ENCODE data around the gene MARK1.

- TF ChIP-seq HDGF (IDR thresholded peaks at IDR 0.05; ENCODE audit: borderline replicate concordance) (no peak), BHLHE40 (IDR thresholded peaks at IDR 0.05; ENCODE audit: borderline replicate concordance) (no peak), CTBP1 (IDR thresholded peaks at IDR 0.05; ENCODE audit: borderline replicate concordance) (no peak), PKNOX1 (IDR thresholded peaks at IDR 0.05) (no peak), ELF4 (IDR thresholded peaks at IDR 0.05) (no peak), TARDBP (IDR thresholded peaks at IDR 0.05) (no peak), FOXK2 (IDR thresholded peaks at IDR 0.05) (no peak), FOXA1 (IDR thresholded peaks at IDR 0.05) (no peak), SUZ12 (IDR thresholded peaks at IDR 0.05) (no peak)
These were observed 13.7 kb upstream of the MARK1 start for GRCh38 chr1:220514256-220514655.

Measured in HEK293T (cell line).